ENCODE data around the gene MALAT1. TPM values are rescaled to one million over a fixed set of nuclear protein-coding genes. Genes with fewer than 3 reads are reported as not detected.
A peak's percentile ranks its signal among the peaks of the same experiment; 100 is the strongest.

MALAT1 gene
- polyA plus RNA-seq, 4 donors: 155 to 454 (median 226) TPM

- Histone ChIP-seq H3K27me3 (ENCODE audit: control insufficient read depth in 3 of 3, insufficient read depth in 3 of 3, low read length in 3 of 3) (no peaks in the 10 kb centered on the region), H3K9me3 (ENCODE audit: control insufficient read depth in 2 of 2, insufficient read depth in 1 of 2, low read depth in 1 of 2, low read length in 1 of 2) (no peaks in the 10 kb centered on the region), H3K4me3 (ENCODE audit: low read depth in 1 of 3, low read length in 3 of 3) (peak overlapping the region; percentile 61 to 83 (median 73)), H3K4me1 (ENCODE audit: control insufficient read depth in 3 of 3, insufficient read depth in 2 of 3, low read depth in 1 of 3, low read length in 2 of 3) (peaks cover 0 to 13% (median 7%) of the 10 kb centered on the region in 3 donors), H3K27ac (ENCODE audit: low read depth in 1 of 3, low read length in 2 of 3) (peak overlapping the region; percentile 95 to 99 (median 96)), H3K36me3 (ENCODE audit: control insufficient read depth in 3 of 3, insufficient read depth in 2 of 3, low read depth in 1 of 3, low read length in 3 of 3) (peaks cover 9 to 19% (median 18%) of the 10 kb centered on the region in 3 donors)
- no peak for FAIRE-seq
- no peak for DNase-seq
- WGBS, 3 donors: 0 to 1% (median 0%) methylated on average over 3 of the region's 3 CpGs
Measured at GRCh38 chr11:65499713-65500386, 1.0 kb downstream of the MALAT1 start.

DNA sequence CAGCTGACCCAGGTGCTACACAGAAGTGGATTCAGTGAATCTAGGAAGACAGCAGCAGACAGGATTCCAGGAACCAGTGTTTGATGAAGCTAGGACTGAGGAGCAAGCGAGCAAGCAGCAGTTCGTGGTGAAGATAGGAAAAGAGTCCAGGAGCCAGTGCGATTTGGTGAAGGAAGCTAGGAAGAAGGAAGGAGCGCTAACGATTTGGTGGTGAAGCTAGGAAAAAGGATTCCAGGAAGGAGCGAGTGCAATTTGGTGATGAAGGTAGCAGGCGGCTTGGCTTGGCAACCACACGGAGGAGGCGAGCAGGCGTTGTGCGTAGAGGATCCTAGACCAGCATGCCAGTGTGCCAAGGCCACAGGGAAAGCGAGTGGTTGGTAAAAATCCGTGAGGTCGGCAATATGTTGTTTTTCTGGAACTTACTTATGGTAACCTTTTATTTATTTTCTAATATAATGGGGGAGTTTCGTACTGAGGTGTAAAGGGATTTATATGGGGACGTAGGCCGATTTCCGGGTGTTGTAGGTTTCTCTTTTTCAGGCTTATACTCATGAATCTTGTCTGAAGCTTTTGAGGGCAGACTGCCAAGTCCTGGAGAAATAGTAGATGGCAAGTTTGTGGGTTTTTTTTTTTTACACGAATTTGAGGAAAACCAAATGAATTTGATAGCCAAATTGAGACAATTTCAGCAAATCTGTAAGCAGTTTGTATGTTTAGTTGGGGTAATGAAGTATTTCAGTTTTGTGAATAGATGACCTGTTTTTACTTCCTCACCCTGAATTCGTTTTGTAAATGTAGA is 1.7 kb downstream of the MALAT1 start:
- Histone ChIP-seq H3K4me1 (ENCODE audit: control insufficient read depth in 3 of 3, insufficient read depth in 2 of 3, low read depth in 1 of 3, low read length in 2 of 3) (peaks cover 4 to 20% (median 7%) of the 10 kb centered on the region in 3 donors), H3K36me3 (ENCODE audit: control insufficient read depth in 3 of 3, insufficient read depth in 2 of 3, low read depth in 1 of 3, low read length in 3 of 3) (peaks cover 16 to 25% (median 24%) of the 10 kb centered on the region in 3 donors), H3K27me3 (ENCODE audit: control insufficient read depth in 3 of 3, insufficient read depth in 3 of 3, low read length in 3 of 3) (no peaks in the 10 kb centered on the region), H3K9me3 (ENCODE audit: control insufficient read depth in 2 of 2, insufficient read depth in 1 of 2, low read depth in 1 of 2, low read length in 1 of 2) (no peaks in the 10 kb centered on the region), H3K4me3 (ENCODE audit: low read depth in 1 of 3, low read length in 3 of 3) (peak overlapping the region; percentile 61 to 83 (median 73)), H3K27ac (ENCODE audit: low read depth in 1 of 3, low read length in 2 of 3) (peak overlapping the region; percentile 95 to 99 (median 96))
- FAIRE-seq: no peak
- peak; percentile 63 to 67 for DNase-seq
- WGBS, 3 donors: 0% methylated on average over 20 of the region's 20 CpGs

DNA sequence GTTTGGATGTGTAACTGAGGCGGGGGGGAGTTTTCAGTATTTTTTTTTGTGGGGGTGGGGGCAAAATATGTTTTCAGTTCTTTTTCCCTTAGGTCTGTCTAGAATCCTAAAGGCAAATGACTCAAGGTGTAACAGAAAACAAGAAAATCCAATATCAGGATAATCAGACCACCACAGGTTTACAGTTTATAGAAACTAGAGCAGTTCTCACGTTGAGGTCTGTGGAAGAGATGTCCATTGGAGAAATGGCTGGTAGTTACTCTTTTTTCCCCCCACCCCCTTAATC is 2.3 kb downstream of the MALAT1 start:
- FAIRE-seq (no peak), DNase-seq (no peak)
- Histone ChIP-seq H3K27ac (ENCODE audit: low read depth in 1 of 3, low read length in 2 of 3) (peak overlapping the region; percentile 95 to 99 (median 96)), H3K36me3 (ENCODE audit: control insufficient read depth in 3 of 3, insufficient read depth in 2 of 3, low read depth in 1 of 3, low read length in 3 of 3) (peaks cover 19 to 30% (median 25%) of the 10 kb centered on the region in 3 donors), H3K4me3 (ENCODE audit: low read depth in 1 of 3, low read length in 3 of 3) (peak overlapping the region; percentile 61 to 83 (median 73)), H3K9me3 (ENCODE audit: control insufficient read depth in 2 of 2, insufficient read depth in 1 of 2, low read depth in 1 of 2, low read length in 1 of 2) (no peaks in the 10 kb centered on the region), H3K4me1 (ENCODE audit: control insufficient read depth in 3 of 3, insufficient read depth in 2 of 3, low read depth in 1 of 3, low read length in 2 of 3) (peaks cover 4 to 23% (median 6%) of the 10 kb centered on the region in 3 donors), H3K27me3 (ENCODE audit: control insufficient read depth in 3 of 3, insufficient read depth in 3 of 3, low read length in 3 of 3) (no peaks in the 10 kb centered on the region)
- WGBS, 3 donors: 0% methylated on average over 2 of the region's 2 CpGs

GRCh38 chr11:65501472-65502273 is 2.8 kb downstream of the MALAT1 start:
- no peaks in the 10 kb centered on the region for H3K9me3 ChIP-seq (ENCODE audit: control insufficient read depth in 2 of 2, insufficient read depth in 1 of 2, low read depth in 1 of 2, low read length in 1 of 2)
- H3K36me3 ChIP-seq (ENCODE audit: control insufficient read depth in 3 of 3, insufficient read depth in 2 of 3, low read depth in 1 of 3, low read length in 3 of 3): peaks cover 23 to 30% (median 27%) of the 10 kb centered on the region in 3 donors
- peak overlapping the region; percentile 61 to 83 (median 73) for H3K4me3 ChIP-seq (ENCODE audit: low read depth in 1 of 3, low read length in 3 of 3)
- WGBS, 3 donors: 0 to 1% (median 0%) methylated on average over 3 of the region's 3 CpGs
- peaks cover under 1 to 23% (median 4%) of the 10 kb centered on the region in 3 donors for H3K4me1 ChIP-seq (ENCODE audit: control insufficient read depth in 3 of 3, insufficient read depth in 2 of 3, low read depth in 1 of 3, low read length in 2 of 3)
- peak overlapping the region; percentile 95 to 99 (median 96) for H3K27ac ChIP-seq (ENCODE audit: low read depth in 1 of 3, low read length in 2 of 3)
- DNase-seq: peak; percentile 50 to 57
- no peaks in the 10 kb centered on the region for H3K27me3 ChIP-seq (ENCODE audit: control insufficient read depth in 3 of 3, insufficient read depth in 3 of 3, low read length in 3 of 3)
- FAIRE-seq: no peak

DNA sequence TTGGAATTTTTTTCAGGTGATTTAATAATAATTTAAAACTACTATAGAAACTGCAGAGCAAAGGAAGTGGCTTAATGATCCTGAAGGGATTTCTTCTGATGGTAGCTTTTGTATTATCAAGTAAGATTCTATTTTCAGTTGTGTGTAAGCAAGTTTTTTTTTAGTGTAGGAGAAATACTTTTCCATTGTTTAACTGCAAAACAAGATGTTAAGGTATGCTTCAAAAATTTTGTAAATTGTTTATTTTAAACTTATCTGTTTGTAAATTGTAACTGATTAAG is 3.4 kb downstream of the MALAT1 start:
- H3K36me3 ChIP-seq (ENCODE audit: control insufficient read depth in 3 of 3, insufficient read depth in 2 of 3, low read depth in 1 of 3, low read length in 3 of 3): peaks cover 27 to 30% (median 28%) of the 10 kb centered on the region in 3 donors
- peak overlapping the region; percentile 95 to 99 (median 96) for H3K27ac ChIP-seq (ENCODE audit: low read depth in 1 of 3, low read length in 2 of 3)
- peaks cover 0 to 22% (median 4%) of the 10 kb centered on the region in 3 donors for H3K4me1 ChIP-seq (ENCODE audit: control insufficient read depth in 3 of 3, insufficient read depth in 2 of 3, low read depth in 1 of 3, low read length in 2 of 3)
- DNase-seq: peak in 1 of 2 donors; percentile 30
- no peaks in the 10 kb centered on the region for H3K9me3 ChIP-seq (ENCODE audit: control insufficient read depth in 2 of 2, insufficient read depth in 1 of 2, low read depth in 1 of 2, low read length in 1 of 2)
- FAIRE-seq: no peak
- no peaks in the 10 kb centered on the region for H3K27me3 ChIP-seq (ENCODE audit: control insufficient read depth in 3 of 3, insufficient read depth in 3 of 3, low read length in 3 of 3)
- H3K4me3 ChIP-seq (ENCODE audit: low read depth in 1 of 3, low read length in 3 of 3): peak overlapping the region; percentile 61 to 83 (median 73)

GRCh38 chr11:65502555-65503367 is 3.9 kb downstream of the MALAT1 start:
- DNase-seq (peak; percentile 56 to 58), FAIRE-seq (no peak)
- Histone ChIP-seq H3K9me3 (ENCODE audit: control insufficient read depth in 2 of 2, insufficient read depth in 1 of 2, low read depth in 1 of 2, low read length in 1 of 2) (no peaks in the 10 kb centered on the region), H3K4me1 (ENCODE audit: control insufficient read depth in 3 of 3, insufficient read depth in 2 of 3, low read depth in 1 of 3, low read length in 2 of 3) (peaks cover 0 to 26% (median 4%) of the 10 kb centered on the region in 3 donors), H3K36me3 (ENCODE audit: control insufficient read depth in 3 of 3, insufficient read depth in 2 of 3, low read depth in 1 of 3, low read length in 3 of 3) (peaks cover 27 to 30% (median 29%) of the 10 kb centered on the region in 3 donors), H3K27me3 (ENCODE audit: control insufficient read depth in 3 of 3, insufficient read depth in 3 of 3, low read length in 3 of 3) (no peaks in the 10 kb centered on the region), H3K27ac (ENCODE audit: low read depth in 1 of 3, low read length in 2 of 3) (peak overlapping the region; percentile 2 to 95 (median 24)), H3K4me3 (ENCODE audit: low read depth in 1 of 3, low read length in 3 of 3) (peak overlapping the region; percentile 53 to 83 (median 73))
- WGBS, 3 donors: 0% methylated on average over 6 of the region's 6 CpGs

DNA sequence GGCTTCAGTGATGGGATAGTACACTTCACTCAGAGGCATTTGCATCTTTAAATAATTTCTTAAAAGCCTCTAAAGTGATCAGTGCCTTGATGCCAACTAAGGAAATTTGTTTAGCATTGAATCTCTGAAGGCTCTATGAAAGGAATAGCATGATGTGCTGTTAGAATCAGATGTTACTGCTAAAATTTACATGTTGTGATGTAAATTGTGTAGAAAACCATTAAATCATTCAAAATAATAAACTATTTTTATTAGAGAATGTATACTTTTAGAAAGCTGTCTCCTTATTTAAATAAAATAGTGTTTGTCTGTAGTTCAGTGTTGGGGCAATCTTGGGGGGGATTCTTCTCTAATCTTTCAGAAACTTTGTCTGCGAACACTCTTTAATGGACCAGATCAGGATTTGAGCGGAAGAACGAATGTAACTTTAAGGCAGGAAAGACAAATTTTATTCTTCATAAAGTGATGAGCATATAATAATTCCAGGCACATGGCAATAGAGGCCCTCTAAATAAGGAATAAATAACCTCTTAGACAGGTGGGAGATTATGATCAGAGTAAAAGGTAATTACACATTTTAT is 4.6 kb downstream of the MALAT1 start:
- 0 to 3% (median 1%) methylated on average over 3 of the region's 3 CpGs for WGBS, 3 donors
- FAIRE-seq: no peak
- peaks cover 27 to 30% (median 29%) of the 10 kb centered on the region in 3 donors for H3K36me3 ChIP-seq (ENCODE audit: control insufficient read depth in 3 of 3, insufficient read depth in 2 of 3, low read depth in 1 of 3, low read length in 3 of 3)

More for the DNA sequence above, 4.6 kb downstream of the MALAT1 start:
- Histone ChIP-seq H3K4me1 (ENCODE audit: control insufficient read depth in 3 of 3, insufficient read depth in 2 of 3, low read depth in 1 of 3, low read length in 2 of 3) (peaks cover 0 to 27% (median 4%) of the 10 kb centered on the region in 3 donors), H3K27me3 (ENCODE audit: control insufficient read depth in 3 of 3, insufficient read depth in 3 of 3, low read length in 3 of 3) (no peaks in the 10 kb centered on the region), H3K4me3 (ENCODE audit: low read depth in 1 of 3, low read length in 3 of 3) (peak overlapping the region; percentile 39 to 83 (median 73)), H3K9me3 (ENCODE audit: control insufficient read depth in 2 of 2, insufficient read depth in 1 of 2, low read depth in 1 of 2, low read length in 1 of 2) (no peaks in the 10 kb centered on the region), H3K27ac (ENCODE audit: low read depth in 1 of 3, low read length in 2 of 3) (peak overlapping the region; percentile 2 to 95 (median 24))
- no peak for DNase-seq
